Bronchial epithelial cell (primary cell): ENCODE measurements around the gene LAPTM5. TPM values are rescaled to one million over a fixed set of nuclear protein-coding genes. Genes with fewer than 3 reads are reported as not detected.

Experiments
- DNase-seq: peaks from one replicate; pipeline ENCODE4 v3.0.0-alpha.2; 2010; ENCODE audit warnings: low read depth
- FAIRE-seq: peaks from 2 replicates; lab custom pipeline; 2011; peaks lifted over from hg19 to GRCh38; lab: Jason Lieb, UNC
- H3K27me3 ChIP-seq: 2 replicates; pipeline ENCODE4 v1.5.1; 2011; ENCODE audit warnings: low read length; ENCODE audit not compliant: control insufficient read depth, insufficient read depth
- H3K36me3 ChIP-seq: 2 replicates; pipeline ENCODE4 v1.5.1; 2011; ENCODE audit warnings: low read length; ENCODE audit not compliant: control insufficient read depth, insufficient read depth
- H3K4me3 ChIP-seq: 2 replicates; pipeline ENCODE4 v1.5.1; 2011; ENCODE audit warnings: mild to moderate bottlenecking, low read depth, low read length, control low read depth
- CTCF ChIP-seq: IDR thresholded peaks from 2 replicates; pipeline ENCODE4 v1.5.1; 2011; ENCODE audit warnings: mild to moderate bottlenecking, moderate library complexity, low read length, control low read depth, inconsistent platforms; ENCODE audit not compliant: insufficient read depth, severe bottlenecking
- total RNA-seq: library from RNA; depleted of rRNA; stranded (reverse); fragments of >200 nt; gene quantifications from 2 replicates; pipeline ENCODE4 v1.2.1, GENCODE V29; 2014

The LAPTM5 gene
- total RNA-seq, 1 donor from 2014 or later: under 0.01 TPM

DNA sequence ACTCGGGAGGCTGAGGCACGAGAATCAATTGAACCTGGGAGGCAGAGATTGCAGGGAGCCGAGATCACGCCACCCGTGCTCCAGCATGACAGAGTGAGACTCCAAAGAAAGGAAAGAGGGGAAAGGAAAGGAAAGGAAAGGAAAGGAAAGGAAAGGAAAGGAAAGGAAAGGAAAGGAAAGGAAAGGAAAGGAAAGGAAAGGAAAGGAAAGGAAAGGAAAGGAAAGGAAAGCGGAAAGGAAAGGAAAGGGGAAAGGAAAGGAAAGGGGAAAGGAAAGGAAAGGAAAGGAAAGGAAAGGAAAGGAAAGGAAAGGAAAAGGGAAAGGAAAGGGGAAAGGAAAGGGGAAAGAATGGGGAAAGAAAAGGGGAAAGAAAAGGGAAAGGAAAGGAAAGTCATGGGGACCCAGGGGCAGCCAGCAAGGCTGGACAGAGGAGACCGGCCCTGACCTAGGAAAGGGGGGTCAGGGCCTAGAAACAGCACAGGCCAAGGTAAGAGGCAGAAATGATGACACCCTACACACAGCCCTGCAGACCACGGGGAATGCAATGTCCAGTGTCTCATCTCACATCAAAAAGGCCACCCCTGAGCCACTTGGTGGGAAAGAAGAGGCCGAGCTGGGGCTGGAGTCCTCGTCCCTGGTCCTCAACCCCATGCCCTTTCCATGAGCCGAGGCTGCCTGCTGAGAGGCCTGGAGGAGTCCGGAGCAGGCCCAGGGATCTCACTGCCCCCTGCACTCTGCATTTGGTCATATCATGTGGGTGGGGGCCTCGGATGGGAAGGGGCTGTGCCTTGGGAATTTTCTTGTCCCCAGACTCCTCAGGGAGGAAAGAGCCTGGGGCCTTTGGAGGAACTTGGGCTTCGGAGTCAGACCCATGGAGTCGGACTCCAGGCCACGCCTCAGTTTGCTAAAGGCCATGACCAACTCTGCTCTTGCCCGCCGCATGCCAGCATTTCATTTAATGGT, 18.8 kb upstream of the LAPTM5 start:
- no peak for TF ChIP-seq CTCF
- Histone ChIP-seq H3K36me3 (no peaks in the 10 kb centered on the region), H3K27me3 (peaks cover 4% of the 10 kb centered on the region), H3K4me3 (no peak overlapping the region)
- FAIRE-seq (no peak), DNase-seq (no peak)

DNA sequence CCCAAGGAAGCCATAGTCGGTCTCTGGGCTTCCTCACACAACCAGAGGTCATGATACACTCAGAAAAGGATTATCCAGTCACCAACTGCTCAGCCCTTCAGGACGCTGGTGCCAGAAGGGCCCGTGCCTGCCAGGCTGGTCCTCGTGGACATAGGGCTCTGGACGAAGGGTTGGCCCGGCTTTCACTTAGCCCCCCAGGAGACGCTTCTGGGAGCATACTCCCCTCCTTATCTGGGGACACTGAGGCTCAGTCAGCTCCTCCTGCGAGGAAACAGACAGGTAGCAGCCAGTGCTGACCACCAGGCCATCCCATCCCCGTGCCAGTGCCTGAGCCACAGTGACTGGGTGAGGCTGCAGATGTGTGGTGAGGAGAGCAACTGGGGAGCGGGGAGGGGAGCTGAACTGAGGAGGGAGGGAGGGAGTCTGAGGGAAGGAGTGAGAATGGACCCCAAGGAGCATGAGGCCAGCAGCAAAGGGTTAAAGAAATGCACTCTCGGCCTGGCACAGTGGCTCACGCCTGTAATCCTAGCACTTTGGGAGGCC, 17.9 kb upstream of the LAPTM5 start:
- Histone ChIP-seq H3K36me3 (no peaks in the 10 kb centered on the region), H3K4me3 (no peak overlapping the region), H3K27me3 (peaks cover 4% of the 10 kb centered on the region)
- no peak for FAIRE-seq
- no peak for DNase-seq
- no peak for TF ChIP-seq CTCF

- TF ChIP-seq CTCF: no peak
- Histone ChIP-seq H3K36me3 (no peaks in the 10 kb centered on the region), H3K4me3 (no peak overlapping the region), H3K27me3 (peaks cover 4% of the 10 kb centered on the region)
- DNase-seq: no peak
- FAIRE-seq: no peak
These were observed 17.2 kb upstream of the LAPTM5 start for GRCh38 chr1:30774550-30775432.

DNA sequence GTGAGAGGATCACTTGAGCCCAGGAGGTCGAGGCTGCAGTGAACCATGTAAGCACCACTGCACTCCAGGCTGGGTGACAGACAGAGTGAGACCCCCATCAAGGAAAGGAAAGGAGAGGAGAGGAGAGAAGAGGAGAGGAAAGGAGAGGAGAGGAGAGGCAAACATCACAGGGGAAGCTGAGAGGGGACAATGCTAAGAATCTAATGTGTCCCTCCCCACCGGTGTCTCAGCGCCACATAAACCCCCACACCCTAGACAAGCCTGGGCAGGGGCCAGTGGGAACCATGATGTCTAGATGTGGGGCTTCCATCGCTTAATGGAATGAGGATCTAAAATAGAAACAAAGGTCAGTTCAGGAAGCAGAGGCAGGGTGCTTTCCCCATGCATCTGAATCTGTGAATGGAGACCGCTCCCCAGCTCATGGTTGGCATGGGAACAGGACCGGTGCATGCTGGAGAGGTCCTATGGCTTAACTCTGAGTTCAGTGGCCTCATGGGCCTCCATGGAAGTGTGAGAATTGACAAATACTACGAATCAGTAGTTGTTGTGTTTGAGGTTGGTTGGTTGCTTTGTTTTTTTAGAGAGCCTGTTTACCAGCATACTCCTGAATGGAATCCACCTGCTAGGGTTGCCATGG, 16.3 kb upstream of the LAPTM5 start:
- TF ChIP-seq CTCF: no peak
- DNase-seq (no peak), FAIRE-seq (no peak)
- no peaks in the 10 kb centered on the region for H3K36me3 ChIP-seq
- H3K27me3 ChIP-seq: peaks cover 4% of the 10 kb centered on the region
- no peak overlapping the region for H3K4me3 ChIP-seq

DNA sequence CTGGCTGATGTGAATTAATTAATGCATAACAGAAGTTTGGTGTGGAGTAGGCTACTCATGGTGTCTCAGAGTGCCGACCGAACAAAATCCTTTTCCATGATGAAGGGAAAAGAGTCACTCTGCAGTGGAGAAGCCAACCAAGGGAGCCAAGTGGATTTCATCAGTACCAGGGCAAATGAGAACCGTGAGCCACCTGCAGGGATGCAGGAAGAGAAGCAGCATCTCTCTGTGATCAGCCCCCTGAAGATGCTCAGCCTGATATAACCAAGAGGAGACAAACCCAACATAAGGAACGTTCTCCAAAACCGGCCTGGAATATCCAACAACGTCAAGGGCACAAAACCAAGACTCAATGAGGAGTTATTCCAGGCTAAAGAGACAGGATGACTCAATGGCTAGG, 13.4 kb upstream of the LAPTM5 start:
- peaks cover 4% of the 10 kb centered on the region for H3K27me3 ChIP-seq
- no peak overlapping the region for H3K4me3 ChIP-seq
- FAIRE-seq (peak; percentile 86), DNase-seq (no peak)
- H3K36me3 ChIP-seq: no peaks in the 10 kb centered on the region
- no peak for TF ChIP-seq CTCF
